WTC11 (cell line): ENCODE data around the gene DMD. TPM values are rescaled to one million over a fixed set of nuclear protein-coding genes. Genes with fewer than 3 reads are reported as not detected.

Experiments used
- ATAC-seq: fragments of 200-7000 bp; cut with Tn5 transposase; 2 replicates; pipeline ENCODE4 v1.10.0; 2021; ENCODE audit warnings: mild to moderate bottlenecking, moderate library complexity
- CTCF ChIA-PET: fragments of 300-600 bp; sonication (Branson Sonifier 250); formaldehyde crosslinking; loops from one replicate; lab custom pipeline; 2021; ENCODE audit warnings: antibody characterized with exemption; lab: Charles Lee
- POLR2A ChIA-PET: fragments of 350-600 bp; sonication (Branson Sonifier 250); formaldehyde crosslinking; loops from one replicate; lab custom pipeline; 2021; ENCODE audit warnings: antibody characterized with exemption; lab: Charles Lee
- DNase-seq: peaks from one replicate; pipeline ENCODE4 v3.0.0; 2021; ENCODE audit warnings: low spot score
- H3K27ac Mint-ChIP-seq: 2 replicates; pipeline ENCODE4 v1.8.0; 2021; ENCODE audit warnings: mixed read lengths
- H3K27me3 Mint-ChIP-seq: 2 replicates; pipeline ENCODE4 v1.8.0; 2021; ENCODE audit warnings: low read depth, mild to moderate bottlenecking, moderate library complexity, mixed read lengths
- H3K36me3 Mint-ChIP-seq: 2 replicates; pipeline ENCODE4 v1.8.0; 2021; ENCODE audit warnings: mixed read lengths
- H3K4me1 Mint-ChIP-seq: 2 replicates; pipeline ENCODE4 v1.8.0; 2022; ENCODE audit warnings: mixed read lengths
- H3K4me3 Mint-ChIP-seq: 2 replicates; pipeline ENCODE4 v1.8.0; 2021; ENCODE audit warnings: mild to moderate bottlenecking, moderate library complexity, mixed read lengths
- H3K9me3 Mint-ChIP-seq: 2 replicates; pipeline ENCODE4 v1.8.0; 2021; ENCODE audit warnings: mixed read lengths
- ATF6 ChIP-seq: sonication (generic); formaldehyde crosslinking; IDR thresholded peaks from 2 replicates; pipeline ENCODE4 v1.8.1; 2023; ENCODE audit warnings: mild to moderate bottlenecking, missing genetic modification reagents
- CBFB ChIP-seq: sonication (generic); formaldehyde crosslinking; IDR thresholded peaks from 2 replicates; pipeline ENCODE4 v1.8.1; 2022; ENCODE audit warnings: mild to moderate bottlenecking, low read depth, missing genetic modification reagents
- ESRRA ChIP-seq: sonication (generic); formaldehyde crosslinking; IDR thresholded peaks from 2 replicates; pipeline ENCODE4 v1.8.1; 2022; ENCODE audit warnings: mild to moderate bottlenecking, missing genetic modification reagents, borderline replicate concordance
- FOXK1 ChIP-seq: sonication (generic); formaldehyde crosslinking; IDR thresholded peaks from 2 replicates; pipeline ENCODE4 v1.8.0; 2022; ENCODE audit warnings: mild to moderate bottlenecking, moderate library complexity, missing genetic modification reagents
- FOXP4 ChIP-seq: sonication (generic); formaldehyde crosslinking; IDR thresholded peaks from 2 replicates; pipeline ENCODE4 v1.8.0; 2022; ENCODE audit warnings: mild to moderate bottlenecking, missing genetic modification reagents
- GABPB1 ChIP-seq: sonication (generic); formaldehyde crosslinking; IDR thresholded peaks from 2 replicates; pipeline ENCODE4 v1.8.1; 2023; ENCODE audit warnings: mild to moderate bottlenecking, missing genetic modification reagents
- GTF2I ChIP-seq: fragments of 250-450 bp; sonication (Bioruptor Pico); conservative IDR thresholded peaks from 2 replicates; pipeline ENCODE4 v1.4.0; 2021; ENCODE audit warnings: mild to moderate bottlenecking
- NFATC4 ChIP-seq: fragments of 250-450 bp; sonication (Bioruptor Pico); IDR thresholded peaks from 2 replicates; pipeline ENCODE4 v1.9.0; 2021; ENCODE audit warnings: mild to moderate bottlenecking
- NR3C1 ChIP-seq: sonication (generic); formaldehyde crosslinking; conservative IDR thresholded peaks from 2 replicates; pipeline ENCODE4 v1.8.1; 2023; ENCODE audit warnings: low read depth, mild to moderate bottlenecking, missing genetic modification reagents
- SMAD3 ChIP-seq: sonication (generic); formaldehyde crosslinking; IDR thresholded peaks from 2 replicates; pipeline ENCODE4 v1.8.0; 2022; ENCODE audit warnings: missing genetic modification reagents, mild to moderate bottlenecking, borderline replicate concordance
- TCF7 ChIP-seq: sonication (generic); formaldehyde crosslinking; IDR thresholded peaks from 2 replicates; pipeline ENCODE4 v1.8.0; 2022; ENCODE audit warnings: mild to moderate bottlenecking, low read depth, missing genetic modification reagents, moderate library complexity
- TP53 ChIP-seq: sonication (generic); formaldehyde crosslinking; IDR thresholded peaks from 2 replicates; pipeline ENCODE4 v1.8.1; 2023; ENCODE audit warnings: mild to moderate bottlenecking, missing genetic modification reagents
- USF1 ChIP-seq: sonication (generic); formaldehyde crosslinking; IDR thresholded peaks from 2 replicates; pipeline ENCODE4 v1.8.0; 2022; ENCODE audit warnings: mild to moderate bottlenecking, missing genetic modification reagents
- USF2 ChIP-seq: sonication (generic); formaldehyde crosslinking; IDR thresholded peaks from 2 replicates; pipeline ENCODE4 v1.8.1; 2023; ENCODE audit warnings: mild to moderate bottlenecking, missing genetic modification reagents, moderate library complexity
- ZNF232 ChIP-seq: sonication (generic); formaldehyde crosslinking; IDR thresholded peaks from 2 replicates; pipeline ENCODE4 v1.8.0; 2022; ENCODE audit warnings: mild to moderate bottlenecking, missing genetic modification reagents
- ZNF317 ChIP-seq: sonication (generic); formaldehyde crosslinking; IDR thresholded peaks from 2 replicates; pipeline ENCODE4 v1.8.1; 2023; ENCODE audit warnings: low read depth, mild to moderate bottlenecking, moderate library complexity, missing genetic modification reagents, borderline replicate concordance
- ZNF512 ChIP-seq: sonication (generic); formaldehyde crosslinking; IDR thresholded peaks from 2 replicates; pipeline ENCODE4 v1.8.1; 2022; ENCODE audit warnings: missing genetic modification reagents, borderline replicate concordance
- total RNA-seq: library from RNA; stranded (reverse); gene quantifications from 3 replicates; pipeline ENCODE4 v1.2.3, GENCODE V29; 2021
- TF ChIP-seq, protein P1 (sequence below): sonication (generic); formaldehyde crosslinking; IDR thresholded peaks from 2 replicates; pipeline ENCODE4 v1.8.0; 2022; ENCODE audit warnings: mild to moderate bottlenecking, missing genetic modification reagents
- TF ChIP-seq, protein P2 (sequence below): fragments of 200-600 bp; IDR thresholded peaks from 2 replicates; pipeline ENCODE4 v1.8.0; 2022; ENCODE audit warnings: antibody characterized with exemption
- TF ChIP-seq, protein P3 (sequence below): fragments of 250-450 bp; sonication (Bioruptor Pico); conservative IDR thresholded peaks from 2 replicates; pipeline ENCODE4 v1.9.0; 2021; ENCODE audit warnings: mild to moderate bottlenecking

DMD gene
- total RNA-seq, 1 experiment from 2014 or later, result 9.1 TPM

- TF ChIP-seq NFATC4 (no peak), TCF7 (CRISPR knock-in tag) (no peak), USF2 (CRISPR knock-in tag) (no peak), GTF2I (CRISPR knock-in tag) (no peak), ZNF232 (CRISPR knock-in tag) (no peak), GABPB1 (CRISPR knock-in tag) (no peak)
- TF ChIP-seq, protein P1, sequence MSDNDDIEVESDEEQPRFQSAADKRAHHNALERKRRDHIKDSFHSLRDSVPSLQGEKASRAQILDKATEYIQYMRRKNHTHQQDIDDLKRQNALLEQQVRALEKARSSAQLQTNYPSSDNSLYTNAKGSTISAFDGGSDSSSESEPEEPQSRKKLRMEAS, result no peak
- TF ChIP-seq, protein P2, sequence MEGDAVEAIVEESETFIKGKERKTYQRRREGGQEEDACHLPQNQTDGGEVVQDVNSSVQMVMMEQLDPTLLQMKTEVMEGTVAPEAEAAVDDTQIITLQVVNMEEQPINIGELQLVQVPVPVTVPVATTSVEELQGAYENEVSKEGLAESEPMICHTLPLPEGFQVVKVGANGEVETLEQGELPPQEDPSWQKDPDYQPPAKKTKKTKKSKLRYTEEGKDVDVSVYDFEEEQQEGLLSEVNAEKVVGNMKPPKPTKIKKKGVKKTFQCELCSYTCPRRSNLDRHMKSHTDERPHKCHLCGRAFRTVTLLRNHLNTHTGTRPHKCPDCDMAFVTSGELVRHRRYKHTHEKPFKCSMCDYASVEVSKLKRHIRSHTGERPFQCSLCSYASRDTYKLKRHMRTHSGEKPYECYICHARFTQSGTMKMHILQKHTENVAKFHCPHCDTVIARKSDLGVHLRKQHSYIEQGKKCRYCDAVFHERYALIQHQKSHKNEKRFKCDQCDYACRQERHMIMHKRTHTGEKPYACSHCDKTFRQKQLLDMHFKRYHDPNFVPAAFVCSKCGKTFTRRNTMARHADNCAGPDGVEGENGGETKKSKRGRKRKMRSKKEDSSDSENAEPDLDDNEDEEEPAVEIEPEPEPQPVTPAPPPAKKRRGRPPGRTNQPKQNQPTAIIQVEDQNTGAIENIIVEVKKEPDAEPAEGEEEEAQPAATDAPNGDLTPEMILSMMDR, result no peak
- TF ChIP-seq, all 79 proteins: peak for 0
Measured at GRCh38 chrX:31563792-31564191, 1647.6 kb downstream of the DMD start (continued).

DNA sequence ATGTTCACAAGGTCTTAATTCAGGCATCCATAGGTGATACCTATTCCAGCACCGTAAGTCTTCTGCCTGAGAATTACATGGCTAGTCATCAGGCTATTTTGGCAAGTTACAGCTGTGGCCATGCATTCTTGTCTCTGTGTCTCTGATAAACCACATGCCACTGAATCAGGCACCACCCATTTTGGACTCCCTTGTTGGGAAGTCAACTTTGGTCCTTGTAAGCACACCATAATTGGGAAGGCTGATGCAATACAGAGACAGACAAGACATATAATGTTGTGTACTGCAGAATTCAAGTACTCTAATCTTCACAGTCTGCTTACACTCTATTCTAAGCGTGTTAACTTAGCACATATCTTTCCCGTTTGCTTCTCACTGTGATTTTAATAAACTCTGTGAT is 1655.8 kb downstream of the DMD start:
- H3K4me3 Mint-ChIP-seq, result no peak overlapping the region
- TF ChIP-seq SMAD3 (no peak), NR3C1 (no peak), FOXP4 (CRISPR knock-in tag) (no peak), ZNF317 (CRISPR knock-in tag) (no peak), ESRRA (CRISPR knock-in tag) (no peak), FOXK1 (CRISPR knock-in tag) (no peak), TP53 (no peak), ZNF512 (no peak), USF1 (CRISPR knock-in tag) (no peak), ATF6 (CRISPR knock-in tag) (no peak), CBFB (no peak)
- TF ChIP-seq, protein P3, sequence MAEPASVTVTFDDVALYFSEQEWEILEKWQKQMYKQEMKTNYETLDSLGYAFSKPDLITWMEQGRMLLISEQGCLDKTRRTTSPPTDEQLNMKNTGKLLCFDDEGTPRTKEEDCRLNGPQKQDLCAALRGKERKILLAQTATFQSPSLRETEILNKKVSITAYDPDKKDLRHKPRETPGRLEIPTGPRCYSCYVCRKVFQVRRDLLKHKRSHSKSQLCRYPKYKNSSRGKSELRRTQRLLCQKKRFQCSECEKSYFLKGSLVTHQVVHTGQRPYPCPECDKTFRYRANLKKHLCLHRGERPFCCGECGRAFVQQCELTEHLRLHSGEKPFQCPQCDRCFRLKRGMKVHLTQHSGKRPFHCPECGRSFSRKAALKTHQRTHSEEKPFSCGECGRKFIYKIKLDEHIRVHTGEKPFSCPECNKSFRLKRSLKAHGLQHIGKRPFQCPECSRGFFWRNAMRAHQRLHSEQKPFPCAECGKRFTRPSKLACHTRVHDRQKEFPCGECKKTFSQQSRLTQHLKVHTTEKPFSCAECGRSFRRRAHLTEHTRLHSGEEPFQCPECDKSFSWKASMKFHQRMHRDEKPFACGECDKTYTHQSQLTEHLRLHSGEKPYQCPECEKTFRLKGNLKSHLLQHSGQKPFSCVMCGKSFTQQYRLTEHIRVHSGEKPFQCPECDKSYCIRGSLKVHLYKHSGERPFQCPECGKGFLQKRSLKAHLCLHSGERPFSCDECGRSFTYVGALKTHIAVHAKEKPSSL (CRISPR knock-in tag), result no peak
- ATAC-seq, result no peak
- no peak for DNase-seq
- ChIA-PET POLR2A (no interaction called here), CTCF (no interaction called here)
- no peaks in the 10 kb centered on the region; the same call in 1 of the 2 replicates for H3K36me3 Mint-ChIP-seq
- H3K27ac Mint-ChIP-seq, result no peak overlapping the region
- H3K27me3 Mint-ChIP-seq, result no peaks in the 10 kb centered on the region
- peaks cover 5% of the 10 kb centered on the region for H3K9me3 Mint-ChIP-seq
- peaks cover 8% of the 10 kb centered on the region for H3K4me1 Mint-ChIP-seq
